Small intestine (tissue), 7 donors: ENCODE data around the gene NR2C2. TPM values are rescaled to one million over a fixed set of nuclear protein-coding genes. Genes with fewer than 3 reads are reported as not detected.
A peak's percentile ranks its signal among the peaks of the same experiment; 100 is the strongest.

Experiments used
- DNase-seq, 2 donors: peaks; one replicate each; pipeline versions ENCODE4 v3.0.0 to v3.0.0-alpha.2; 2013
- FAIRE-seq: peaks from 2 replicates; lab custom pipeline; 2012; peaks lifted over from hg19 to GRCh38; lab: Jason Lieb, UNC
- H3K27ac ChIP-seq, 3 donors: one replicate each; pipeline ENCODE4 v1.5.1; 2013; ENCODE audit warnings: low read length in 2 of 3, mild to moderate bottlenecking in 2 of 3, control low read depth in 1 of 3, inconsistent platforms in 1 of 3, low read depth in 1 of 3, moderate library complexity in 1 of 3
- H3K27me3 ChIP-seq, 3 donors: one replicate each; pipeline ENCODE4 v1.6.1; 2013; ENCODE audit warnings: low read length in 3 of 3, inconsistent platforms in 1 of 3; ENCODE audit not compliant: control insufficient read depth in 3 of 3, insufficient read depth in 3 of 3
- H3K36me3 ChIP-seq, 3 donors: one replicate each; pipeline ENCODE4 v1.6.1; 2013; ENCODE audit warnings: low read length in 3 of 3, inconsistent platforms in 1 of 3, low read depth in 1 of 3, mild to moderate bottlenecking in 1 of 3, moderate library complexity in 1 of 3; ENCODE audit not compliant: control insufficient read depth in 3 of 3, insufficient read depth in 2 of 3
- H3K4me1 ChIP-seq, 3 donors: one replicate each; pipeline ENCODE4 v1.6.1; 2013; ENCODE audit warnings: low read length in 2 of 3, inconsistent platforms in 1 of 3, low read depth in 1 of 3, mild to moderate bottlenecking in 1 of 3, moderate library complexity in 1 of 3; ENCODE audit not compliant: control insufficient read depth in 3 of 3, insufficient read depth in 2 of 3
- H3K4me3 ChIP-seq, 3 donors: one replicate each; pipeline ENCODE4 v1.5.1; 2013; ENCODE audit warnings: low read length in 3 of 3, control low read depth in 1 of 3, inconsistent platforms in 1 of 3, low read depth in 1 of 3, mild to moderate bottlenecking in 1 of 3, moderate library complexity in 1 of 3
- H3K9me3 ChIP-seq, 2 donors: one replicate each; pipeline ENCODE4 v1.6.1; 2013; ENCODE audit warnings: low read depth in 1 of 2, low read length in 1 of 2; ENCODE audit not compliant: control insufficient read depth in 2 of 2, insufficient read depth in 1 of 2
- WGBS, 3 donors: extraction: QIAGEN DNeasy Blood & Tissue Kit; methylation state at CpG; one replicate each; pipeline ENCODE4 v1.1.7; 2013; 5-methylcytosine and 5-hydroxymethylcytosine counted together
- polyA plus RNA-seq, 4 donors: library from polyadenylated mRNA; stranded (reverse) in 3 of 4; unstranded in 1 of 4; fragments of 200-250 nt in 3 of 4; fragments of 120-200 nt in 1 of 4; gene quantifications; one replicate each; pipeline versions ENCODE4 v1.2.1 to v1.2.3, GENCODE V29; 2013
- donor health status: healthy with polysubstance abuse.
- donor health status: control.
- donor health status: control.
- donor health status: Bipolar disorder and iron deficiency.
- donor health status: healthy.

Gene NR2C2
- polyA plus RNA-seq, 4 donors = 7.8 to 40.4 (median 10.1) TPM

DNA sequence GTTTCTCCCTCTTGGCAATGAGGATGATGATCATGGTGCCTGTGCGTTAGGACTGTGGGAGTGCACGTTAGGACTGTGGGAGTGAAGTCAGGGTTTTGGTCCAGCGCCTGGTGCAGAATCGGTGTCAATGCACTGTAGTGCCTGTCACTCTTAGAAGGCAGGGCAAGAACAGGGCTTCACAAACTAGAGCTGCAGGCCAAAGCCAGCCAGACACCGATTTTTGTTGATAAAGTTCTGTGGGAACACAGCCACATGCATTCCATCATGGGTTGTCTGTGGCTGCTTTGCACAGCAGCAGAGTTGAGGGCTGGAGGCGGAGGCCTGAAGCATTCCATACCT is 32.6 kb upstream of the NR2C2 start:
- no peak overlapping the region for H3K27ac ChIP-seq
- 69 to 87% (median 75%) methylated on average over 6 of the region's 6 CpGs for WGBS, 3 donors
- peaks cover 0 to 5% (median 0%) of the 10 kb centered on the region in 3 donors for H3K4me1 ChIP-seq
- H3K4me3 ChIP-seq = no peak overlapping the region
- peaks cover 0 to 18% (median 0%) of the 10 kb centered on the region in 3 donors for H3K36me3 ChIP-seq
- peaks cover 0 to 6% (median 0%) of the 10 kb centered on the region in 3 donors for H3K27me3 ChIP-seq
- DNase-seq = no peak
- no peaks in the 10 kb centered on the region for H3K9me3 ChIP-seq
- no peak for FAIRE-seq

DNA sequence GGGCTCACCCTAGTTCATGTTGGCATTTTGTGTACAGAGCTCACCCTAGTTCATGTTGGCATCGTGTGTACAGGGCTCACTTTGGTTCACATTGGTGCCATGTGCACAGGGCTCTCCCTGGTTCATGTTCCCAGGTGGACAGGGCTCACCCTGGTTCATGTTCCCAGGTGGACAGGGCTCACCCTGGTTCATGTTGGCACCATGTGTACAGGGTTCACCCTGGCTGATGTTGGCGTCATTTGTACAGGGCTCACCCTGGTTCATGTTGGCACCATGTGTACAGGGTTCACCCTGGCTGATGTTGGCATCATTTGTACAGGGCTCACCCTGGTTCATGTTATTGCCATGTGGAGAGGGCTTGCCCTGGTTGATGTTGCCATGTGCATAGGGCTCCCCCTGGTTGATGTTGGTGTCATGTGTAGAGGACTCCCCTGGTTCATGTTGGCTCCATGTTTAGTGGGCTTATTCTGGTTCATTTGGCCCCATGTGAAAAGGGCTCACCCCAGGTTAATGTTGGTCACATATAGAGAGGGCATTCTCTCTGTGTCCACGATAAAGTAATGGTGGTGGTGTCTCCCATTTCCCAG is 31.7 kb upstream of the NR2C2 start:
- FAIRE-seq (no peak), DNase-seq (peak in 1 of 2 donors; percentile 28)
- H3K27me3 ChIP-seq = peaks cover 0 to 6% (median 0%) of the 10 kb centered on the region in 3 donors
- peaks cover 0 to 5% (median 0%) of the 10 kb centered on the region in 3 donors for H3K4me1 ChIP-seq
- 78 to 90% (median 86%) methylated on average over 3 of the region's 3 CpGs for WGBS, 3 donors
- no peak overlapping the region for H3K27ac ChIP-seq
- H3K36me3 ChIP-seq = peaks cover 0 to 19% (median 0%) of the 10 kb centered on the region in 3 donors
- H3K4me3 ChIP-seq = no peak overlapping the region
- no peaks in the 10 kb centered on the region for H3K9me3 ChIP-seq

DNA sequence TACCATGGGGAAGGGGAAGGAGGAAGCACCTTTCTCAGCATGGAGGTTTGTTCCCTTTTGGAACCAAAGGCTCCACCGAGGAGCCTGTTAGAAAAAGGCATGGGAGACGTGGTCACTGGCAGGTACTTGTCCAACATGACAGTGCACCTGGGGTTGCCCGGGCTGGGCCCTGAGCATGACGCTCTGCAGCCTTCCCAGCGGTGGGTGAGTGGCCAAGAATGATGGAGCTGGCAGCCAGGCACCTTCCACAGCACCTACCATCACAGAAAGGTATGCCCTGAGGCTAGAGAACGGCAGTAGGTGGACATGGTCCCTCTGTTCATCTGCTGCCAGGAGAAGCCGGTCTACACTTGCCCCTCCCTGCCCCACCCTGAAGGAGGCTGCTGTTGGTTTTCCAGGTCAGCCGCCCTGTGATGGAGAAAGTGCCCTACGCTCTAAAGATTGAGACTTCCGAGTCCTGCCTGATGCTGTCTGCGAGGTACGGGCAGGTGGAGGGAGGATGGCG is 29.0 kb upstream of the NR2C2 start:
- H3K27me3 ChIP-seq = peaks cover 0 to 6% (median 0%) of the 10 kb centered on the region in 3 donors
- FAIRE-seq = no peak
- no peaks in the 10 kb centered on the region for H3K9me3 ChIP-seq
- no peak overlapping the region for H3K27ac ChIP-seq
- no peak overlapping the region for H3K4me3 ChIP-seq
- DNase-seq = no peak
- WGBS, 3 donors = 80 to 89% (median 82%) methylated on average over 13 of the region's 13 CpGs
- no peaks in the 10 kb centered on the region for H3K4me1 ChIP-seq
- H3K36me3 ChIP-seq = peaks cover 0 to 14% (median 0%) of the 10 kb centered on the region in 3 donors

DNA sequence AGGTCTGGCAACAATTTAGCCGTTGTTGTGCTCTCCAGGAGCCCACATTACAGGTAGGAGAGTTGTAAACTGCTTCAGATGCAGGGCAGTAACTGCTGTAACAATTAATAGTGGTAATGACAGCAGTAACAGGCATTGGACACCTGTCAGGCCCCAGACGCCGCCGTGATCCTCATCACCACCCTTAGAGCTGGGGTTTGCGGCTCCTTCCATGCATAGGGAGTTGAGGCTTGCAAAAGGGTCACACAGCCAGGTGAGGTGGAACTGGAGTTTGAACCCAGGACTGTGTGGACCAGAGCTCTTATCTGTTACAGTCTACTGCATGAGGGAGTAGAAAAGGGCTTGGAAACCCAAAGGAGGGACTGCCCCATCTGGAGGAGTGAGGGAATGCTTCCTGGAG is 26.8 kb upstream of the NR2C2 start:
- 83 to 88% (median 86%) methylated on average over 5 of the region's 5 CpGs for WGBS, 3 donors

DNA sequence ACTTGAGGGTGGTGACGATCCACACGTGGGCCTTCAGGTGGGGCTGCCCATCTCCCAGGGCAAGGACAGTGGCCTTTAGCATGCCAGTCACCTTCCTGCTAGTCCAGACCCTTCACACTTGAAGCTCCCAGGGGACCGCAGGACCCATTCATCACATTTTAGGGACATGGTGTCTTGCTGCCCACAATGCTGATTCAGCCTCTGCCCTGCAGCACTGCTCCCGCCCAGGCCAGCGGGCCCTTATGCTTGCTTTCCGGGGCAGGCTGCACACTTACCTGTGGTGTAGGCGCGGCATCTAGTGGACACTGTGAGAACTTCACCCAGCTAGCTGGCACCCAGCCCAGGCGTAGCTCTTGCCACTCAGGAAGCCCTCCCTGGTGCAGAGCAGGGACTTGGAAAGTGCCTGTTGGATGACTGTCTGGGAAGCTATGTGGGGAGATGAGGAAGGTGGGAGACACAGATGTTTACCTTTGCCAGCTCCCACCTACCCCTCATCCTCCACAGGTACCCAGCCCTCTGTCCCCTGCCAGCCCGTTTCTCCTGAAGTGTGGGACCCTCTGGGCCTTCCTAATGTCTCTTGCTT is 26.3 kb upstream of the NR2C2 start:
- 17 to 20% (median 18%) methylated on average over 10 of the region's 10 CpGs for WGBS, 3 donors
- Histone ChIP-seq H3K4me1 (no peaks in the 10 kb centered on the region), H3K9me3 (no peaks in the 10 kb centered on the region), H3K27ac (no peak overlapping the region), H3K36me3 (peaks cover 0 to 11% (median 0%) of the 10 kb centered on the region in 3 donors), H3K4me3 (no peak overlapping the region), H3K27me3 (no peaks in the 10 kb centered on the region)
- DNase-seq (peak; percentile 80 to 87), FAIRE-seq (no peak)

More for the DNA sequence above, 26.8 kb upstream of the NR2C2 start:
- Histone ChIP-seq H3K27ac (no peak overlapping the region), H3K36me3 (peaks cover 0 to 11% (median 0%) of the 10 kb centered on the region in 3 donors), H3K27me3 (no peaks in the 10 kb centered on the region), H3K4me1 (no peaks in the 10 kb centered on the region), H3K9me3 (no peaks in the 10 kb centered on the region), H3K4me3 (no peak overlapping the region)
- FAIRE-seq (no peak), DNase-seq (peak in 1 of 2 donors; percentile 17)

DNA sequence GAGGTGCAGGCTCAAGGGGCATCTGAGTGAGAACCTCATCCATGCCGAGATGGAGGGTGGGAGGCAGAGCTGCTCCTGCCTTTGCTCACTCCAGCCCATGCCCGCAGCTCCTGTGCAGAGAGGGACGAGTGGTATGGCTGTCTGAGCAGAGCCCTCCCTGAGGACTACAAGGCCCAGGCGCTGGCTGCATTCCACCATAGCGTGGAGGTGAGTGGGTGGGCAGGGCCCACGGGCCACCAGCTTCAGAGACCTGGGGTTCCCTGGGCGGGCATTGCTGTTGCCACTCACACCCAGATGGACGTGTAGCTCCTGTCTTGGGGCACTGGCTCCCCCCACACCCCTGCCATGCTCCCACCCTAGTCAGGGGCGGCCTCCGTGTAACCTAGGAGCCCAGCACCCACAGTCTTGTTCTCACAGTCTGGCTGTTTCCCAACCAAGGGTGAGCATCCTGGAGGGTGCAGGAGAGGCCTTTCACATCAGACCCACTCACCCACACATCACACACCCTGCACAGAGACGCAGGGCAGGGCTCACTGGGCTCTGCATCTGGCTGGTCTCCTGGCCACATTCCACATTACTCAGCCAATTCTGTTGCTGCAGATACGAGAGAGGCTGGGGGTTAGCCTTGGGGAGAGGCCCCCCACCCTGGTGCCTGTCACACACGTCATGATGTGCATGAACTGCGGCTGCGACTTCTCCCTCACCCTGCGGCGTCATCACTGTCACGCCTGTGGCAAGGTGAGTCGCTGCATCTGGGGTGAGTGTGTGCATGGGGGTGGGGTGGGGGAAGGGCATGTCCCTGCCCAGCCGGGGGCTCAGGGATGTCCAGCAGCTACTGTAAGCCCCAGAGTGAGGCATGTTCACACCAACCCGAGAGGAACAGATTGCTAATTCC is 25.3 kb upstream of the NR2C2 start:
- 85 to 91% (median 87%) methylated on average over 21 of the region's 21 CpGs for WGBS, 3 donors
- no peak for FAIRE-seq

DNA sequence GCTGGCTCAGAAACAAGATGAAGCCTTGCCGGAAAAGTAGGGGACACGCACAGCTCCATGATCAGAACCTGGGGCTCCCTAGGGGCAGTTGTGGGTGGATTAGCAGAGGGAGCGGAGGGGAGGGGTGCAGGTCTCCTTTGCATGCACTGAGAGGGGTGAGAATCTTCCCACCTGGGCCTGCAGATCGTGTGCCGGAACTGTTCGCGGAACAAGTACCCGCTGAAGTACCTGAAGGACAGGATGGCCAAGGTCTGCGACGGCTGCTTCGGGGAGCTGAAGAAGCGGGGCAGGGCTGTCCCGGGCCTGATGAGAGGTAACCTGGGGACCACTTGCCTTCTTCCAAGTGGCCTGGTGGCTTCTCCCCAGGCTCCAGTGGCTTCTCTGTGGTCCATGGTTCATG is 24.5 kb upstream of the NR2C2 start:
- H3K4me3 ChIP-seq = no peak overlapping the region
- FAIRE-seq (no peak), DNase-seq (no peak)
- 90 to 94% (median 93%) methylated on average over 13 of the region's 13 CpGs for WGBS, 3 donors
- H3K9me3 ChIP-seq = no peaks in the 10 kb centered on the region
- H3K36me3 ChIP-seq = peaks cover 0 to 8% (median 0%) of the 10 kb centered on the region in 3 donors
- no peaks in the 10 kb centered on the region for H3K27me3 ChIP-seq
- no peaks in the 10 kb centered on the region for H3K4me1 ChIP-seq
- H3K27ac ChIP-seq = no peak overlapping the region

More for the DNA sequence above, 25.3 kb upstream of the NR2C2 start:
- H3K9me3 ChIP-seq = no peaks in the 10 kb centered on the region
- no peak for DNase-seq
- peaks cover 0 to 11% (median 0%) of the 10 kb centered on the region in 3 donors for H3K36me3 ChIP-seq
- no peak overlapping the region for H3K27ac ChIP-seq
- H3K27me3 ChIP-seq = no peaks in the 10 kb centered on the region
- H3K4me3 ChIP-seq = no peak overlapping the region
- no peaks in the 10 kb centered on the region for H3K4me1 ChIP-seq

DNA sequence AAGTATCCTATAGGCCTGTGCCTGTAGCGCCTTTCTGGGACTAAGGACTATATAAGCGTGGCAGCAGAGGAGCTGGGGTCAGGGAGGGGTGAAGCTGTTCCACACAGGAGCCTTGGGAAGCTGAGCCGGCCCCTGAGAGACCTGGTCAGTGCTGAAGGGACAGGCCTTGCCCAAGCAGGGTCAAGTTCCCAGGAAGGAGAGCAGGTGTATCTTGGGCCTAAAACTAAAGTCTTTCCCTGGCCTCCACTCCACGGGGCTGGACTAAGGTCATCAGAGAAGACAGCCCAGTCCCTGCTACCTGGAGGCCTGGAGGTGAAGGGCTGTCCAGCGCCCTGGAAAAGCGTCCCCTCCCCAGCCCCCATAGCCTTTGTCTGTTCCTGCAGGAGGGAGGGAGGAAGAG is 23.9 kb upstream of the NR2C2 start:
- peaks cover 0 to 8% (median 0%) of the 10 kb centered on the region in 3 donors for H3K36me3 ChIP-seq
- DNase-seq (no peak), FAIRE-seq (no peak)
- WGBS, 3 donors = 84 to 91% (median 85%) methylated on average over 6 of the region's 6 CpGs
- no peak overlapping the region for H3K4me3 ChIP-seq
- H3K27me3 ChIP-seq = no peaks in the 10 kb centered on the region
- H3K9me3 ChIP-seq = no peaks in the 10 kb centered on the region
- H3K27ac ChIP-seq = no peak overlapping the region
- no peaks in the 10 kb centered on the region for H3K4me1 ChIP-seq
